ENCODE measurements around the gene LGI2.

The LGI2 gene

DNA sequence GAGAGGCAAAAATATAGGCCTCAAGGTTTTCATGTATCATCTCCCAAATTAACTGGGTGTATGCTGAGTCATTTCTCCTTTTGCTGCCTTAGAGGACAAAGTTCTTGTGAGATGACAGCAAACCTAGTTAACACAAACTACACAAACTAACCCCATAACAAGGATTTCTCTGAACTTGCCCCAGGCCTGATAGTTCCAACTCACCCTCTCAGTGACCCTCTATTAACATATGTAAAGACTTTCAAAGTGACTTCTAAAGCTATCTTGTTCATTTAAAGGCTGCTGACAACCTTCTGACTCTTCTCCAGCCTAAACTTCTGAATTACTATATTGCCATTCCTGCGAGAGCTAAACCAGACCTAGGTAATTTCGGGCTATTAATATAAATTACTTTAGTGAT is 74.7 kb downstream of the LGI2 start:
- FAIRE-seq (no peak), DNase-seq (ENCODE audit: insufficient read length, low spot score) (no peak)
- no peak for TF ChIP-seq CTCF (IDR thresholded peaks at IDR 0.05; ENCODE audit: insufficient read depth, missing control alignments)

DNA sequence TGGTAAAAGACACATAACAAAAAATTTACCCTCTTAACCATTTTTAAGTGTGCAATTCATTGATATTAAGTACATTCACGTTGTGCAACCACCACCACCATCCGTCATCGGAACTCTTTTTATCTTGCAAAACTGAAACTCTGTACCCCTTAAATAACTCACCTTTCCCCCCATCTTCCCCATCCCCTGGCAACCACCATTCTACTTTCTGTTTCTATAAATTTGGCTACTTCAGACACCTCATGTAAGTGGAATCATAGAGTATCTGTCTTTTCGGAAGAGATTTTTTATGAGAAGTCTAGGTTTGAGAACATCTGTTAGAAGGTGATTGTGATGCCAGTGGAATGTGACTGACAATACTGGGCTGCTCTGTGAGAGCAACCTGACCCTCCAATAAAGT is 78.1 kb downstream of the LGI2 start:
- TF ChIP-seq CTCF (IDR thresholded peaks at IDR 0.05; ENCODE audit: insufficient read depth, missing control alignments) = no peak
- FAIRE-seq (no peak), DNase-seq (ENCODE audit: insufficient read length, low spot score) (no peak)

- no peak for DNase-seq (ENCODE audit: insufficient read length, low spot score)
- TF ChIP-seq CTCF (IDR thresholded peaks at IDR 0.05; ENCODE audit: insufficient read depth, missing control alignments) = no peak
- FAIRE-seq = no peak
Observed at GRCh38 chr4:24949970-24950369, 80.8 kb downstream of the LGI2 start.
